Liver (tissue), 3 donors: ENCODE results near the gene GSX2.

Experiments used
- EGR1 ChIP-seq, 2 donors: IDR thresholded peaks; 2 replicates each; pipeline ENCODE4 v1.6.1; 2016 to 2018; ENCODE audit warnings: antibody characterized with exemption in 2 of 2, low read depth in 2 of 2
- FOXA1 ChIP-seq: IDR thresholded peaks from 2 replicates; pipeline ENCODE4 v1.6.1; 2016; ENCODE audit warnings: antibody characterized with exemption
- GABPA ChIP-seq, 2 donors: IDR thresholded peaks in 1 of 2; conservative IDR thresholded peaks in 1 of 2; 2 replicates each; pipeline ENCODE4 v1.6.1; 2016; ENCODE audit warnings: antibody characterized with exemption in 2 of 2, mild to moderate bottlenecking in 1 of 2, moderate library complexity in 1 of 2
- HNF4A ChIP-seq, 2 donors: conservative IDR thresholded peaks; 2 replicates each; pipeline ENCODE4 v1.6.1; 2016; ENCODE audit warnings: antibody characterized with exemption in 2 of 2, mild to moderate bottlenecking in 2 of 2
- JUND ChIP-seq, 2 donors: IDR thresholded peaks; 2 replicates each; pipeline ENCODE4 v1.6.1; 2016; ENCODE audit warnings: antibody characterized with exemption in 2 of 2
- MAX ChIP-seq: IDR thresholded peaks from 2 replicates; pipeline ENCODE4 v1.6.1; 2016; ENCODE audit warnings: antibody characterized with exemption
- RAD21 ChIP-seq, 2 donors: IDR thresholded peaks; 2 replicates each; pipeline ENCODE4 v1.6.1; 2016; ENCODE audit warnings: antibody characterized with exemption in 2 of 2, mild to moderate bottlenecking in 2 of 2
- REST ChIP-seq: IDR thresholded peaks from 2 replicates; pipeline ENCODE4 v1.6.1; 2016; ENCODE audit warnings: antibody characterized with exemption, mild to moderate bottlenecking
- SP1 ChIP-seq: IDR thresholded peaks from 2 replicates; pipeline ENCODE4 v1.6.1; 2018; ENCODE audit warnings: antibody characterized with exemption, mild to moderate bottlenecking
- TAF1 ChIP-seq: conservative IDR thresholded peaks from 2 replicates; pipeline ENCODE4 v1.6.1; 2016; ENCODE audit warnings: antibody characterized with exemption, mild to moderate bottlenecking
- YY1 ChIP-seq: IDR thresholded peaks from 2 replicates; pipeline ENCODE4 v1.6.1; 2016; ENCODE audit warnings: antibody characterized with exemption, mild to moderate bottlenecking
- TF ChIP-seq, protein P1 (sequence below): fragments of 150-350 bp; IDR thresholded peaks from 2 replicates; pipeline ENCODE4 v1.5.1; 2017; ENCODE audit warnings: improper control_type of control experiment, low read depth, low read length; ENCODE audit not compliant: missing input control
- TF ChIP-seq, protein P2 (sequence below): IDR thresholded peaks from 2 replicates; pipeline ENCODE4 v1.6.1; 2016; ENCODE audit warnings: antibody characterized with exemption
- TF ChIP-seq, protein P3 (sequence below): IDR thresholded peaks from 2 replicates; pipeline ENCODE4 v1.6.1; 2016; ENCODE audit warnings: antibody characterized with exemption
- donor health status: healthy.
- donor health status: healthy.

DNA sequence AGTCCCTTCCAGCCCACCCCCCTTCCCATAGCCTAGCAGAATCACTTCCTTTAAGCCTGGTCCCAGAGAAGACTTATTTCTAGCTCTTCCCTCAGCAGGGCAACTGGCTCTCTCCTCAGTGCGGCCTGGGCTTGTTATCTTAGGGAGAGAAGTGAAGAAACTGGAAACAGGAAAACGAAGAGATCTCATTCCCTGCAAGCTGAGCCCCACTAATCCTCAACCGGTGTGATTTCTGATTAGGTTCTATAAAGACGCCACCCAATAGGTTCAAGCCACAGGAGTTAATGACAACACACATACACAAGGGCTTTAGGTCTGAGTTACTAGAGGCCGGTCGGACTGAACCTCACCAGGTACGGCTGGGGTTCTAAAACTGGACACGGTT, 3.2 kb downstream of the GSX2 start:
- TF ChIP-seq, protein P1, sequence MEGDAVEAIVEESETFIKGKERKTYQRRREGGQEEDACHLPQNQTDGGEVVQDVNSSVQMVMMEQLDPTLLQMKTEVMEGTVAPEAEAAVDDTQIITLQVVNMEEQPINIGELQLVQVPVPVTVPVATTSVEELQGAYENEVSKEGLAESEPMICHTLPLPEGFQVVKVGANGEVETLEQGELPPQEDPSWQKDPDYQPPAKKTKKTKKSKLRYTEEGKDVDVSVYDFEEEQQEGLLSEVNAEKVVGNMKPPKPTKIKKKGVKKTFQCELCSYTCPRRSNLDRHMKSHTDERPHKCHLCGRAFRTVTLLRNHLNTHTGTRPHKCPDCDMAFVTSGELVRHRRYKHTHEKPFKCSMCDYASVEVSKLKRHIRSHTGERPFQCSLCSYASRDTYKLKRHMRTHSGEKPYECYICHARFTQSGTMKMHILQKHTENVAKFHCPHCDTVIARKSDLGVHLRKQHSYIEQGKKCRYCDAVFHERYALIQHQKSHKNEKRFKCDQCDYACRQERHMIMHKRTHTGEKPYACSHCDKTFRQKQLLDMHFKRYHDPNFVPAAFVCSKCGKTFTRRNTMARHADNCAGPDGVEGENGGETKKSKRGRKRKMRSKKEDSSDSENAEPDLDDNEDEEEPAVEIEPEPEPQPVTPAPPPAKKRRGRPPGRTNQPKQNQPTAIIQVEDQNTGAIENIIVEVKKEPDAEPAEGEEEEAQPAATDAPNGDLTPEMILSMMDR, result no peak
- no peak for TF ChIP-seq TAF1
- no peak for TF ChIP-seq GABPA (IDR thresholded peaks at IDR 0.05 in 1 of 2, conservative IDR thresholded peaks at IDR 0.05 in 1 of 2)
- no peak for TF ChIP-seq EGR1 (IDR thresholded peaks at IDR 0.05; ENCODE audit: low read depth in 2 of 2)
- TF ChIP-seq, protein P2, sequence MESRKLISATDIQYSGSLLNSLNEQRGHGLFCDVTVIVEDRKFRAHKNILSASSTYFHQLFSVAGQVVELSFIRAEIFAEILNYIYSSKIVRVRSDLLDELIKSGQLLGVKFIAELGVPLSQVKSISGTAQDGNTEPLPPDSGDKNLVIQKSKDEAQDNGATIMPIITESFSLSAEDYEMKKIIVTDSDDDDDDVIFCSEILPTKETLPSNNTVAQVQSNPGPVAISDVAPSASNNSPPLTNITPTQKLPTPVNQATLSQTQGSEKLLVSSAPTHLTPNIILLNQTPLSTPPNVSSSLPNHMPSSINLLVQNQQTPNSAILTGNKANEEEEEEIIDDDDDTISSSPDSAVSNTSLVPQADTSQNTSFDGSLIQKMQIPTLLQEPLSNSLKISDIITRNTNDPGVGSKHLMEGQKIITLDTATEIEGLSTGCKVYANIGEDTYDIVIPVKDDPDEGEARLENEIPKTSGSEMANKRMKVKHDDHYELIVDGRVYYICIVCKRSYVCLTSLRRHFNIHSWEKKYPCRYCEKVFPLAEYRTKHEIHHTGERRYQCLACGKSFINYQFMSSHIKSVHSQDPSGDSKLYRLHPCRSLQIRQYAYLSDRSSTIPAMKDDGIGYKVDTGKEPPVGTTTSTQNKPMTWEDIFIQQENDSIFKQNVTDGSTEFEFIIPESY, result no peak
- TF ChIP-seq MAX, result no peak
- TF ChIP-seq, protein P3, sequence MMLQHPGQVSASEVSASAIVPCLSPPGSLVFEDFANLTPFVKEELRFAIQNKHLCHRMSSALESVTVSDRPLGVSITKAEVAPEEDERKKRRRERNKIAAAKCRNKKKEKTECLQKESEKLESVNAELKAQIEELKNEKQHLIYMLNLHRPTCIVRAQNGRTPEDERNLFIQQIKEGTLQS, result no peak
- TF ChIP-seq REST, result no peak
- TF ChIP-seq RAD21 (IDR thresholded peaks at IDR 0.05), result no peak
- TF ChIP-seq JUND (IDR thresholded peaks at IDR 0.05), result no peak
- no peak for TF ChIP-seq FOXA1
- TF ChIP-seq SP1, result no peak
- TF ChIP-seq YY1, result no peak
- no peak for TF ChIP-seq HNF4A (conservative IDR thresholded peaks at IDR 0.05)
